GM19023 (cell line): ENCODE data around the gene ITGA6.

Experiments
- ATAC-seq: cut with Tn5 transposase; IDR thresholded peaks from one replicate; pipeline ENCODE4 v1.9.1; 2021; ENCODE audit warnings: mild to moderate bottlenecking, moderate library complexity; ENCODE audit not compliant: unreplicated experiment

ITGA6 gene

GRCh38 chr2:172415865-172416183 is 11.6 kb upstream of the ITGA6 start:
- no peak for ATAC-seq

- ATAC-seq = no peak
Measured at GRCh38 chr2:172416447-172417058, 10.8 kb upstream of the ITGA6 start.

DNA sequence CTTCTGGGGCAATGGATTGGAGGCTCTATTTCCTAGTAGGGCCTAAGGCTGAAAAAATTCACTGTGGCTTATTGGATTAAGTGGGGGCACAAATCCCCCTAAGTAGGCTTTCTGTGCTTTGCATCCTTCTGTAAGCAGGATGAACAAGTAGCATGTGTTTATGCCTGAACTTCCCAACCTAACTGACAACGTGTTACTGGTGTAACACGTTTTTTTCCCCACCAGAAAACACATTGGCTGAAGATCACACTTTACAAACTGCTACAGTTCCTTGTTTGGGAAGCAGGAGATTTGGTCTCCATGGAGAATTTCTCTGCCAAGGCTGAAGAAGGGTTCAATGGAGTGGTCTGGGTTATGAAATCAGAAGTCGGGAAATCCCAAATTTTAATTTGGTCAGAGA is 7.2 kb upstream of the ITGA6 start:
- no peak for ATAC-seq

DNA sequence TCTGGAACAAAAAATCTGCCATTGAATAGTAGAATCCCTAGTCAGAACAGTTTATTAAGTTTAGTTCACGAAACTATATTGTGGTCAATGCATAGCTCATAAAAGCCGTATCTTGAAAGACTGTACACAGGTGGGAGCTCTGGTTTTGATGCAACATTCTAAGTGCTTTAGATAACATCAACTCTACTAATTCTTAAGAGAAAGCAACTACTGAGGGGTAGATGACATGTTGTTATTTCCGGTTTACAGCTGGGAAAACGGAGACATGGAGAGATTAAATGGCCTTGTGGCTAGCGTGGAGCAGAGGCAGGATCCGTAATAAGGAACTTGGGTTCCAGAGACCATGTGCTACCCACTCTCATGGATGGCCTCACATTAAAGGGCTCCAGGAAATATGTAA is 4.2 kb upstream of the ITGA6 start:
- ATAC-seq = no peak

- no peak for ATAC-seq
Measured at GRCh38 chr2:172425336-172425735, 2.0 kb upstream of the ITGA6 start.

GRCh38 chr2:172426635-172427255 is 641 bp upstream of the ITGA6 start:
- no peak for ATAC-seq

- no peak for ATAC-seq
Measured at GRCh38 chr2:172427990-172428831, 825 bp downstream of the ITGA6 start.

- no peak for ATAC-seq
Measured at GRCh38 chr2:172428832-172429210, 1.4 kb downstream of the ITGA6 start.

GRCh38 chr2:172429301-172429968 is 2.0 kb downstream of the ITGA6 start:
- ATAC-seq = no peak

- ATAC-seq = no peak
Measured at GRCh38 chr2:172430027-172430426, 2.6 kb downstream of the ITGA6 start.

DNA sequence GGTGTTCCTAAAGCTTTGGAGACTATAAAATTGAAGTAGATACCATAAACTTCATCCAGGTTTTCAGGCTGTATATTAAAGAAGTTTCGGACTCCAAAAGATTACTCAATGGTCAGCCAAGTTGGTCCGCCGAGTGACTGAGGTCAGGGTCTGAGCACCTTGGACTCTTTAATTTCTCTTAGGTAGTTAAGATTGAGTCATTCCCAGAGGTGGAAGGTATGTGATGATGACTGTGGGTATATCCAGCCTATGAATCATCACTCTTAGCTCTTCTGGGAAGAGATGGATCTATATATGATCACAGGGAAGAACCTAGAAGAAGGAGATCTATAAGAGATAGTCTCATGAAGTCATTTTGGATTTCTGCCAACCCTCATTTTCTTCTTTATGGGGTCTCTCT is 3.3 kb downstream of the ITGA6 start:
- ATAC-seq = no peak

GRCh38 chr2:172431463-172431862 is 4.1 kb downstream of the ITGA6 start:
- no peak for ATAC-seq

DNA sequence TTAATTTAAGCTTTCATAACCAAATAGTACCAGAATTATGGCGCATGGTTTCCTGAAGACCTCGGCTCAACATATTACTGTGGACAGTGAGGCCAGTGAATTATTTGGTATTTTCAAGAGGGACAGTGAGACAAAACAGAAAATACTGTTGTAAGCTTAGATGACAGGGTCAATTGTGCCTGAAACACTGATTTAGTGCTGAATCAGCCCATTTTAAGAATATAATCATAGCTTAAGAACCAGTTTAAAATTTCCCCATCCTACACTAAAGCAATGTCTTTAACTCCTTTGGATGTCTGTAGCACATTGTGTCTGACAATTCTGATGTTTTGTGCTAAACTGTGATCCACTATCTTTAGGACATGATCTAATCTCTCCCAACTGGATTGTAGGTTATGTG is 4.6 kb downstream of the ITGA6 start:
- ATAC-seq = no peak

DNA sequence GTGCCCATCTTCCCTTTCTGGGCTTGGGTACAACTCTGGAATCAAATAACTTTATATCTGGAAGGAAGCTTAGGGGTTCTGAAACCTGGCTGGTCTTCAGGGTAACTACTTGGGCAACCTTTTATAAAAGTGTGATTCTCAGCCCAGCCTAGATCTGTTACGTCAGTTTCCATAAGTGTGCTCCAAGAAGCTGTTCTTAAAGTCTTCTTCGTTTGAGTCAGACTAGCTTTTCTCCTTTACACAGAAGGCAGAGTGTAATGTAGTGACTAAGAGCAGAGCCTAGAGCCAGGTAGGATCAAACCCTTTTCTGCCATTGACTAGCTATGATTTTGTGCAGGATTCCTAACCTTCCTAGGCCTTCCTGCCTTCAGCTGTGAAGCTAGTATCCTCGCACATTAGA is 5.8 kb downstream of the ITGA6 start:
- ATAC-seq = no peak

DNA sequence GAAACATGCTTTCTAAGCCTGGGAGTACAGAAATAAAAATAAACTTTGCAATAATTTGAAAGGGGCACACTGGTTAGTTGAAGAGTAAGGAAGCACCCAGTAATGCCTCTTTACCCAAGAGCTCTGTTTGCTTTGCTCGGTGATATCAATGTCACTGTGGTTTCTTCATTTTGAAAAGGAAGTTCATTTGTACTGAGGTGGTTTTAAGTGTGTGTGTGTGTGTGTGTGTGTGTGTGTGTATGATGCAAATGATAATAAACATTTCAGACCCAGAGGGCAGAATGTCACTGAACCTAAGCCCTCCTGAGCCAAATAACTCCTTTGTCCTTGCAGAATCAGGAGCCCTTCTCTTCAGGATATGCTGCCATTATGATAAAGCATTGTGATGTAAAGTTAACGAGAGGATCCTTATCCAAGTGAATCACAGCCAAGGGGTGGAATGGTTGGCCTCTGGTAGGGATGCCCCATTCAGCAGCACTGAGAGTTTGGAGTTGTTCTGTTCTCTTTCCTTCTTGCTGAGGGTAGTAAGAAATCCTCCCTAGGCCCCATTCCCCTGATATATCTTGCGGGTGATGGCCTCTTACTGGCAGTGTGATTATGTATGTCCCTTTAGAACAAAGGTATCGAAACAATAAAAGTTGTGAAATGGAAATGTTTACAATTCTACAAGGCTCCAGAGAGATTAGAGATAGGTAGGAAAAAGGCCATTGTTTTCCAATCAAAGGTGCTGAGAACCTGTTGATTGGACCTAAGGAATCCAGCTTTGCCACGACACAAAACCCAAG is 7.6 kb downstream of the ITGA6 start:
- ATAC-seq = no peak

DNA sequence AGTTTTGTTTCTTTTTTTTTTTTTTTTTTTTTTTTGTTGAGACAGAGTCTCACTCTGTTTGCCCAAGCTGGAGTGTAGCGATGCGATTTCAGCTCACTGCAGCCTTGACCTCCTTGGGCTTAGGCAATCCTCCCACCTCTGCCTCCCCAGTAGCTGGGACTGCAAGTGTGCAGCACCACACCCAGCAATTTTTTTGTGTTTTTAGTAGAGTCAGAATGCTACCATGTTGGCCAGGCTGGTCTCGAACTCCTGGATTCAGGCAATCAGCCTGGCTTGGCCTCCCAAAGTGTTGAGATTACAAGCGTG is 8.2 kb downstream of the ITGA6 start:
- no peak for ATAC-seq

GRCh38 chr2:172436889-172437288 is 9.5 kb downstream of the ITGA6 start:
- no peak for ATAC-seq

DNA sequence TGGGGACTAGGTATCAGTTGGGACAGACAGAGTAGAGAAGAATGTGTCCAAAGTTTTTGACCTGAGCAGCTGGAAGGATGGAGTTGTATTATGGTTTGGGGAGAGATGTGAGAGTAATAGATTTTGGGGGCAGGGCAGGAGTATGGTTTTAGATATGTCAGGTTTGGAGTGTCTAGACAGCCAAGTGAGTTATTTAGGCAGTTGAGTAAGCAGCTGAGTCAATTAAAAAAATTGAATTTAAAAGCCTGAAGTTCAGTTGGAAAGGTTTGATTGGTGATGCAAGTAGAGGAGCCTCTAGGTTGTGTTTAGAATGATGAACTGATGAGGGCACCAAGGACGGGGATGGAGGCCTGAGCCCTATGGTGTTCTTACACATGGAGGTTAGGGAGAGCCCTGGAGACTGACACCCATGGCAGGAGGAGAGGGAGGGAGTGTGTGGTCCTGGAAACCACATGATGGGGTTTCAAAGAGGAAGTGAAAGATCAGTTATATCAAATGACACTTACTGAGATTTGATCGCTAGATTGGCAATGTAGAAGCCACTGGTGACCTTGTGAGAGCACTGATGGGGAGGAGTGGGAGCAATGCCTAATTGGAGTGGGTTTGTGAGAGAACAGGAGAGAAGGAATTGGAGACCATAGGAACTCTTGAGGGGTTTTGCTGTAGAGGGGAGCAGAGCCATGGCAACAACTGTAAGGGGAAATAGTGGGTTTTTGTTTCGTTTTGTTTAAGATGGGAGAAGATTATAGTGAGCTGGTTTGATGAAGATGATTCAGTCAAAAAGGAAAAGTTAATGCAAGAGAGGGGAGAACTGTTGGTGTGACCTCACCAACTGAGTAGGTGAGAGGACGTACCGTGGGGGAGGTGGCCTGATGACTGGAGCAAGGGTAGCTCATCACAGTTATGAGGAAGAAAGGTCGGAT is 10.3 kb downstream of the ITGA6 start:
- no peak for ATAC-seq

- no peak for ATAC-seq
Measured at GRCh38 chr2:172438741-172439508, 11.5 kb downstream of the ITGA6 start.

GRCh38 chr2:172439509-172439860 is 12.1 kb downstream of the ITGA6 start:
- ATAC-seq = no peak
